Islet precursor cell (in vitro differentiated cells): ENCODE measurements around the gene PTPRN2.
A peak's percentile ranks its signal among the peaks of the same experiment; 100 is the strongest.

Experiments used
- DNase-seq: peaks from one replicate; pipeline ENCODE4 v3.0.0-alpha.2; 2018

PTPRN2 gene

GRCh38 chr7:158030566-158030965 lies 557.1 kb downstream of the PTPRN2 start:
- no peak for DNase-seq

DNA sequence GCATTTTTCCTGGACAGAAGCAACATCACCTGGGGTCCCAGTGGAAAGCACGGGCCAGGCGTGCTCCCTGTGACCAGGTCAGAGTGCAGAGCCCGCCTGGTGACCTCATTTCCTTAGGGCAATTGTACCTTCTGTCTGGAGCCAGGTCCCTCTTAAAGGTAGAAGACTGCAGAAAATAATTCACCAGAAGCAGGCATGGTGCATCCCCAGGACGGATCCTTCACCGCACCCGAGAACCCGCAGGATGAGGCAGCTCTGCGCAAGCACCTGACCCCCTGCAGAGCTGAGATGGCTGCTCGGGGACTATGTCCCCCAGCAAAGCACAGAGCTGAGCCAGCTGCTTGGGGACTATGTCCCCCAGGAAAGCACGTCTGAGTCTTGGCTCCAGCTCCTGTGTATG lies 557.6 kb downstream of the PTPRN2 start:
- no peak for DNase-seq

DNA sequence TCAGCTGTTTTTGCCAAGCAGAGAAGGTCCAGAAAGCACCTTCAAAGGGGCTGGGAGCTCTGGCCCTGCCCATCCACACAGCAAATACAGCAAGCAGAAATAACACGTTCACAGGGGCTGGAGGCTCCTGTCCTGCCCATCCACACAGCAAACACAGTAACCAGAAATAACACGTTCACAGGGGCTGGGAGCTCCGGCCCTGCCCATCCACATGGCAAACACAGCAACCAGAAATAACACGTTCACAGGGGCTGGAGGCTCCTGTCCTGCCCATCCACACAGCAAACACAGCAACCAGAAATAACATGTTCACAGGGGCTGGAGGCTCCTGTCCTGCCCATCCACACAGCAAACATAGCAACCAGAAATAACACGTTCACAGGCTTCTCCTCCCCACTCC lies 558.1 kb downstream of the PTPRN2 start:
- no peak for DNase-seq

DNA sequence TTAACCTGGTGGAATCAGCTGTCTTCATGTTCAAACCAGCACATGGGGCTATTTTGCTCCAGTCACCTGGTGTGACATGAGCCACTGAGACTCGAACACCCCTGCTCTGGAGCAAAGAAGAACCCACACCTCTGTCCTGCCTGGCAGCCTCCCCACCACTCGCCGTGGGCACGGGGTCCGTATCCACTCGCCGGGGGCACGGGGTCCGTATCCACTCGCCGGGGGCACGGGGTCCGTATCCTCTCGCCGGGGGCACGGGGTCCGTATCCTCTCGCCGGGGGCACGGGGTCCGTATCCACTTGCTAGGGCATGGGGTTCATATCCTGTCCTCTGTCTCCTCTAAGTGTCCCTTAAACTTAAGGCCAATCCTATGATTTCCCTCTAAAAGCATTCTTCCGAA lies 558.7 kb downstream of the PTPRN2 start:
- no peak for DNase-seq

GRCh38 chr7:158028290-158028941 lies 559.2 kb downstream of the PTPRN2 start:
- DNase-seq, result peak; percentile 45

GRCh38 chr7:158027646-158028045 lies 560.0 kb downstream of the PTPRN2 start:
- DNase-seq, result no peak

GRCh38 chr7:158026636-158027265 lies 560.9 kb downstream of the PTPRN2 start:
- peak; percentile 36 for DNase-seq

DNA sequence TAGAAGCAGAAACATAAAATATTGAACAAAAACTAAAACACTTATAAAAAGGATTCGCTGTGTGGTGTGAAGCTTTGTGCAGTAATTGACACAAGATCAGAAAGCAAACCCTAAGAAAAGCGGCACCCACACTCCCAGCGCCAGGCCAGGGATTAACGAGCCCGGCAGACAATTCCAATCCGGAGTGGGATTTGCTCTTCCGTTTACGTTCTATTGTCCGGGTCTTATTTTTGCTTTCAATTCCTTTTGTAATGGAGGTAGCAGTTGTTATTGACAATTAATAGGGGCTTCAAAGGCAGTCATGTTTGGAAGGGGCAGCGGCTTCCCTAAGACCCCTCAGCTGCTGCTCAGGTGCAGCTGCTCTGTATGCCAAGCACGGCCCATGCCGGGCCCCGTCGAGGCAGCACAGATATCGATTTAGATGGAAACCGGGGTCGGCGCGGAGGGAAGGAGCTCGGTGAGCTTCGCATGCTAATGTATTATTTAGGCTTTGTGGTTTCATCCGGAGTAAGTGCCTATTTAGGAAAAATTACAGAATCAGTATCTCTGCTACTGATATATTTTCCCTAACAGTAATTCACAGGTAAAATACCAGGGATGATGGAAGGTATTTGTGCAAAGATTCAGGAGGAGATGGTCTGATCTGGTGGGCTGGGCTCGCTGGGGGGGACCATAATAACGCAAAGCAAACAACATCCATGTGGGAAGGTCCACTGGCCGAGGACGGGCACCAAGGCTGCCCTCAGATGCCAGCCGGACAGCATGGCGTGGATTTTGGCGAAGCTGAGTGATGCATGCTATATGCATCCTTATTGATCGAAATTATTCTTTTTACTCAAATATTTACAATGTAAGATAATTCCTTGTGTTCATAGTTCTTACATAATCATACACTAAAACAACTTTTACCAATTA lies 561.7 kb downstream of the PTPRN2 start:
- peak; percentile 42 for DNase-seq

DNA sequence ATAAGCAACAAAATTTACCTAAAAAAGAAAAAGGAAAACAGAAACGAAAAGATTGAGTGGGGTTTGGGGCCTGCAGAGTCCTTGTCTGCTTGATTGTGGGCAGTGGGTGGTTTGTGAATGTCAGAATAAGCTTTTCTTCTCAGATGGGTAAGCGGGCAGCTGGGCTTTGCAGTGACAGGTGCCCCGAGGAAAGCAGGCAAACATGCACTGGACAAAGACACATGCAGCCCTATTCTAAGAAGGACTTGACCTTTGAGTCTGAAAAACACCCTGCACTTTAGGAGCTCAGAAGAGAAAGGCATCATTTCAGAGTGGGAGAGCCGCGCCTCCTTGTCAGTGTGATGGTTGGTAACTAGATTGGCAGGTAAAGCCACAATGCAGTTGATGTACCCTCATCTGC lies 562.7 kb downstream of the PTPRN2 start:
- no peak for DNase-seq

GRCh38 chr7:158024351-158024715 lies 563.3 kb downstream of the PTPRN2 start:
- no peak for DNase-seq

DNA sequence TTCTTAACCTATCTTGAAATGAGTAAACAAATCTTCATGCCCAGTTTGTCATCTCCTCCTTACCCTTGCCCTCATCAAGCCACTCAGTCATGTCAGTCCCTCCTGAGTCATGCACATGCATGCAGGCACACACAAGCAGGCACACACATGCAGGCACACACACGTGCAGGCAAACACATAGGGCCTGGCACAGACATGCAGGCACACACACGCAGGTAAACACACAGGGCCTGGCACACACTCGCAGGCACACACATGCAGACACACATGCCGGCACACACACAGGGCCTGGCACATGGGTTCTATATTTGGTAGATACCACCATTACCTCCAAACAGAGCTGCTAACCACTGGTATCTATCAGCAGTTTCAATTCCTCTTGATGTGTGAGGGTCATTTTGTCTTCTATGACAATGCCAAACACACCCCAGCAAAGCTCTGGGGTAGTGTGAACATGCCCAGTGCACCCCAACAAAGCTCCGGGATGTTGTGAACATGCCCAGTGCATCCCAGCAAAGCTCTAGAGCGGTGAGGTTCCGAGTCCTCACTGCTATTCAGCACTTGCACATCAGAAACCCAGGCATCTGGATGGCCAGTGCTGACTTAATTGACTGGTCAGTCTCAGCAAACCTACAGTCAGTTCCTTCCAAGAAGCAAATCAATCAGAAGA lies 563.8 kb downstream of the PTPRN2 start:
- peak; percentile 33 for DNase-seq

- DNase-seq, result peak; percentile 35
Observed at GRCh38 chr7:158023157-158023556, 564.5 kb downstream of the PTPRN2 start.

DNA sequence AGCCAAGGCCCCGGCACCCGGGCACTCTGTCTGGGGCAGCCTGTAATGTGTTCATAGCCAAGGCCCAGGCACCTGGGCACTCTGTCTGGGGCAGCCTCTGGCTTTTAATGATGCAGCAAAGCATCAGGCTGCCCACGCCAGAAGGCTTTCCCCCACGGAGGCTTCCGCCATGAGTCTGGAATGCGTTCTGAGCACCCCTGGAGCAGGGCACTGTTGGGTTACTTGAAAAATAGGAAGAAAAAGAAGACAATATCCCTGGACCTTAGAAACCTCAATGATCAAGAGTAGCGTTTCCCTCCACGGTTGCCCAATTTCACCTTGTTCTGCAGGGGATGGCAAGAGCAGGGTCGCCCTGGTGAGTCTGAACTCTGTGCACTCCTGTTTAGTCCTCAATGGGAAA lies 565.0 kb downstream of the PTPRN2 start:
- DNase-seq, result peak; percentile 40

- peak; percentile 32 for DNase-seq
Observed at GRCh38 chr7:158021836-158022235, 565.8 kb downstream of the PTPRN2 start.

DNA sequence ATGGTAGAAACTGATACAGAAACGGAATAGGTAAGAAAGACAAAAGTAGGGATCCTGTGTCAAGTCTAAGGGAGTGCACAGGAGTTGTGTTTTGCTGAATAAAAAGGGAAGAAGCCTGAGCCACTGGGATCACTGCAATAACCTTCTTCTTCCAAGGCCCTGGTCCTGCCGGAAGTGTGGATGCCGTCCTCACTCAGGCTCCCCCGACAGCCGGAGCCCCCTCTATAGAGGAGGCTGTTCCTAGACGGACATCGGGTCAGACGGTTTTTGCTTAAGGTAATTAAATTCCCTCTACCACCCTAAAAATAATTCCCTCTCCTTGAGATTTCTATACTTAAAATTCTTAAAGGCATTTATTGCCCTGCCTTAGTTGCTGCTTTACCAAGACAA lies 566.9 kb downstream of the PTPRN2 start:
- DNase-seq, result peak; percentile 38

DNA sequence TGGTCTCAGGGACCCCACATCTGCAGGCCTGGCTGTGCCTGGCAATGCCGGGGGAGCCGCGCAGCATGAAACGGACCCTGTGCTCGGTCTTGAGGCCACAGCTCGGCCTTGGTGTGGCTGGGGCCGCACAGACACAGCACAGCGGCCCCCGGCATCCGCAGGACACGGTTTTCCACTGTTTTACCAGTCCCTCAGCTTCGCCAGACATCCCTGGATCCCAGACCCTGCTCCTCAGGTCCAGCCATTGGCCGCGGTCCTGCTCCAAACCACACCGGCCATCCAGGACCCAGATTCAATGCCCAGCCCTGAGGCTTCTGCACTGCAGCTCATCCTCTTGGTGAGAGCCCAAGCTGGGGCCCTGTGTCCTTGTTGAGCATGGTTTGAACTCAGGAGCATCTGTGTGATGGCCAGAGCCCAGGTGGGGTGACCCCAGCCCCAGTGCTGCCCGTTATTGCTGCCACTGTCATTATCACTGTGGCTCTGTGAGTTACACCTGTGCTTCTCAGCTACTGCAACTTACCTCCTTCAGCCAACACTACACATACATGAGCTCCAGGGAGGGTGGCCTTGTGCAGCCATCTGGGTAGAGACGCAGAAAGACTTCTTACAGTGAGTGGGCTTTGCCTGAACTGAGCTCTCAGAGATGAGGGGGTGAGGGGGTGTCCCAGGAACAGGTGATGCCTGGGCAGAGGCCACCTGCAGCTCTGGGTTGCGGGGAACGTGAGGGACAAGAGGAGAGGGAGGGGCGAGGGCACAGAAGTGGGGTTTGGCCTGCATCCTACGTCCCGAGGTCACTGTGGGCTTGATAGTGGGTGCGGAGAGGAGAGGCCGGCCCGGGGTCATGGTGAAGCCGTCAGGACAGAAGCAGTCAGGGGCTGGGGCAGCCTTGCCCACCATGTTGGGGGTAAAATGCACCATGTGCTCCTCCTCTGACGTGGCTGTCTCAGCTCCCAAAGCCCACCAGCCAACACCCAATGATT lies 567.6 kb downstream of the PTPRN2 start:
- peak; percentile 45 for DNase-seq

DNA sequence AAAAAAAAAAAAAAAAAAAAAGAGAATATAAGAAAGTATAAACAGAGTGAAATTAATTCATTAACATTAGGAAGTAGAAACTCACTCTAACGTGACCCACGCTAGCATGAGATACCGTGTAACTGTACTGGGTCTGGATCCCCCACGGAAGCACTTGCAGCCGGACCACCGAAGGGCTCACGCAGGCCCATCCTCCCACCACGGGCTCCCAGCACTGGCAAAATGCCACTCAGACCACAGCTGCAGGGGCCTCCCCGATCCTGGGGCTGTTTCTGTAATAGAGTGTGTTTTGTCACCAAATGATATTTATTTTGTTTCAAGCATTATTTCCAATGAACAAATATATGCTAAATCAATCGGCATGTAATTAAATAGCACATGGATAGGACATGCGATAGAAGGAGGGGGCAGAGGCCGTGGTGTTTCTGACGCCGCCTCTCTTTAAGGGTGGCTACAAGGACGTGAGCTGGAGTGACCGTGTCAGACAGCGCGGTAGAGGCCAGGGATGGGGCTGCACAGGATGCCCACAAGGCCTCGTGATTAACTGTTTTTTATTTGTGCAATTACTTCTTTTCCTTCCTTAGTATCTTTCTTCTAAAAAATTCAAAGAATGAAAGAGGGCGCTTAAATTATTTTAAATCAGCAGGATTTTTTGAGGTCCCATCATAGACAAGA lies 568.5 kb downstream of the PTPRN2 start:
- peak; percentile 25 for DNase-seq

GRCh38 chr7:158018098-158018762 lies 569.4 kb downstream of the PTPRN2 start:
- peak; percentile 30 for DNase-seq

DNA sequence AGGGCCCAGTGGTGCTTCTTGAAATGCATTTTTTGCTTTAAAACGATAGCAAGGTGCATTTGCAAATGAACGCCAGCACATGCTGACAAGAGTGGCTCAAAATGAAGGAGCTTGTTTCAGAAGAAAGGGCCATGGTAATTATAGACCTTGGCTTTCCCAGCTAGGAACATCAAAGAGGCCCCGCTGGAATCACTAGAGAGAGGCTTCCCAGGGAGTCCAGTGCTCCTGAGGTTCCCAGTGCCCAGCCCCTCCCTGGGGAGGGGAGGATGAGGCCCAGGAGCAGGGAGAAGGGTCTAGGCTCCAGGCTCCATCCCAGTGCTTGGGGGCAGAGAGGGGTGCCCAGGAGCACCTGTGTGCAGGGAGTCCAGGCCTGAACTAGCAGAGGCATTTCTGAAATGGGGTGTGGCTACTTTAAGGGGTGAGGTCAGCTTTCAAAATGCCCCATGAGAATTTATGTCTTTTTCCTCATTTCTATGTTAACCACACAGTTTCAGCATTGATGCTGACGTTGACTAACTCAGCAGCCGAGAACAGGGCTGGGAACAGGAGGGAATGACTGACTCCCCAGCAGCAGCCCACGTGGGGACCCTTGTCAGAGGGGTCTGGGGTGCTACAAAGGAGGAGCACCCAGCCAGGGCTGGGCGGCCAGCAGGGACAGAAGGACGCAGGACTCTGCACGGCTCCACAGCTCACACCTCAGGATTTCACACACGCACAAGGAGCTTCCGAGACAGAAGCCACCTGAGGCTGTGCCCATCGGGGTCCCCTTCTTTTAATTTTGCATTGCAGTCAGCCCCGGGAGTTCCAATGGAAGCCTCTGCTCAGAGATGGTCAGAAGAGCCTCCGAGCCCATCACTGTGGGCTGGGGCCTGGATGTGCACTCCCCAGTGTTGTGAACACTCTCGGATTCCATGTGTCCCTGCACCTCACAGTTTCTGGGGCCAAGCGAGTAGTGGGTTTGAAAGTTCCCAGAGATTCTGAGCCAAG lies 570.2 kb downstream of the PTPRN2 start:
- peak; percentile 66 for DNase-seq
